ENCODE results near the gene RABEPK. TPM values are rescaled to one million over a fixed set of nuclear protein-coding genes. Genes with fewer than 3 reads are reported as not detected.
"Not testable (repeated sequence)": the region's sequence is repeated elsewhere in the genome, so short reads cannot be mapped to it uniquely, and the experiment has no call there.

The RABEPK gene
- polyA plus RNA-seq, 5 donors, result 22.3 to 27.9 (median 24.5) TPM

DNA sequence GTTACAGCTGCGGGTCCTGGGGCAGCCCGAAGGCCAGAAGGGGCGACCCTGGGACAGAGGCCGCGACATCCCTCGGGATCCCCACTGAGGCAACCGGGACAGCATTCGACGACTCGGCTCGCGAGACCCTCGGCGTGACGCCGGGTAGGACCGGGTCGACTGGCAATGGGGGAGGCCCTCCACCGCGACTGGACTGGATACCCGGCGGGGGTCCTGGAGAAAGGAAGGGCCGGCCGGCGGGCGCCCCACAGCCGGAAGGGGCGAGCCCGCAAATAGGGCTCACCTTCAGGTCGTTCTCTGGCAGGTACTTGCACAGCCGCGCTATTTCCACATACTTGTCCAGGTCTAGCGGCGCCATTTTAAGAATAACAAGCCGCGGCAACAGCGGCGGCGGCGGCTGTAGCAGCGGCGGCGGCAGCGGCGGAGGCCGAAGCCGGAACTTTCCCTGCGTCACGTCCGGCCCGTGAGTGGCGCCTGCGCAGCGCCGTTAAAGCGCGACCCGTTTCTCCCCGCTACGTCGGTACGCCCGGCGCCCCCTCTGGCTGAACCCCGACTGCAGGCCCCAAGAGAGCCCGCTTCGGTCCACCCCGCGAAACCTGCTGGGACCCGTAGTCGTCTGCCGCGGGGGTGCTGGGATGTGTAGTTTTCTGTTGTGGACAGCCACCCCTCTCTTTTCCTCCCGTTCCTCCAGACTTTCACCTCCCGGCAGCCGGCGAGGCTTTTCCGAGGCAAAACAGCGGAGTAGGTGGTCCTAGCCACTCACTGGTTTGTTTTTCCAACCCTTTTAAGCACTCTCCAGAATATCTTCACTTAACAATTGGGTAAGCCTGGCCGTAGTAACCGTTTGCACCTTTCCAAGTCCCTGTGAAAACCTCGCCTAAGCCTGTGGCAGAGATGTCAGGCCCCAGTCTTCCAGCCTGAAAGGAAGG is 10.7 kb upstream of the RABEPK start, which contains the start of gene PPP6C:
TSS of gene PPP6C (minus strand) at position 443 of the 929 bp plus-strand sequence. CDS start at position 358, 85 bp downstream.
- DNase-seq, result peak; percentile 95 to 96

DNA sequence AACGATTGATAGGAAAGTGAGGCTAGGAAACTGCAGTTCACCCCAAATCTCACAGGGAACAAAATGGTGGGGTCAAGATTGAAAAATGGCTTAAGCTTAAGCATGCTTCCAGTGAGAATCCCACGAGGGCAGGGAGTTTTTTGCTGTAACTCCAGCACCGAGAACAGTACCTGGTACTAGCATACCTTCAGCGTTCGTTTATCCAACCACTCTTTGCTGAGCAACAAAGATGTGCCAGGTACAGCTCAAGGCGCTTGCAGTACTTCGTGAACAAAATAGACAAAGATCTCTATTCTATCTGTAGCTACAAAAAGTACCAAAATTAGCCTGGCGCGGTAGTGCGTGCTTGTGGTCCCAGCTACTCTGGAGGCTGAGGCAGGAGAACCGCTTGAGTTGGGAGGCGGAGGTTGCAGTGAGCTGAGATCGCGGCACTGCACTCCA is 10.0 kb upstream of the RABEPK start:
- DNase-seq, result no peak

DNA sequence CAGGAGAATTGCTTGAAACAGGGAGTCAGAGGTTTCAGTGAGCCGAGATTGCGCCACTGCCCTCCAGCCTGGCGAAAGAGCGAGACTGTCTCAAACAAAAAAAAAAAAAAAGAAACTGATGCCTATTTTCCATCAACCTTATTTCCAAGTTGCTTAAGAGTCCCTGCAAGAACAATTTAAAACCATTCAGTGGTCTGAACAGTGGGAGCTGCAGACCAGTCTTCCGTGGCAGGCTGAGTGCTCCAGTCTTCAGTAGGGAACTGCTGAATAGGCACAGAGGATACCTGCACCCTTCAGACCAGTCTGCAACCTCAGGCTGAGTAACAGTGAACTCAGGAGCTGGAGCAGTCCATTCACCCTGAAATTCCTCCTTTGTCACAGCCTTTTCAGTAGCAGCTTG is 5.9 kb upstream of the RABEPK start:
- DNase-seq, result not testable (repeated sequence)

DNA sequence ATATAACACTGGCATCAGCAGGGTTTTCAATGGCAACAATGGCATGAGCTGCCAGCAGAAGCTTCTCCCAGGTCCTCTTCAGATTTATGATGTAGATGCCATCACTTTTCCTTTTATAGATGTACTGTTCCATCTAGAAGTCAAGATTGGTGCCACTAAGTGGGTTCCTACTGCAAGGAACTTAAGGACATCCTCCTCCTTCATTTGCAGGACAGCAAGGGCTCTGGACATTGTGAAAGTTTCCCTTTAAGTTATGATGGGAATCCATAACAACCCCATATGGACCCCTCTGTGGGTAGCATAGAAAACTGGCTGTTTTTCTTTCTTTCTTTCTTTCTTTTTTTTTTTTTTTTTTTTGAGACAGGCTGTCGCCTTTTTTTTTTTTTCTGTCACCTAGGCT is 4.8 kb upstream of the RABEPK start:
- DNase-seq, result not testable (repeated sequence)

DNA sequence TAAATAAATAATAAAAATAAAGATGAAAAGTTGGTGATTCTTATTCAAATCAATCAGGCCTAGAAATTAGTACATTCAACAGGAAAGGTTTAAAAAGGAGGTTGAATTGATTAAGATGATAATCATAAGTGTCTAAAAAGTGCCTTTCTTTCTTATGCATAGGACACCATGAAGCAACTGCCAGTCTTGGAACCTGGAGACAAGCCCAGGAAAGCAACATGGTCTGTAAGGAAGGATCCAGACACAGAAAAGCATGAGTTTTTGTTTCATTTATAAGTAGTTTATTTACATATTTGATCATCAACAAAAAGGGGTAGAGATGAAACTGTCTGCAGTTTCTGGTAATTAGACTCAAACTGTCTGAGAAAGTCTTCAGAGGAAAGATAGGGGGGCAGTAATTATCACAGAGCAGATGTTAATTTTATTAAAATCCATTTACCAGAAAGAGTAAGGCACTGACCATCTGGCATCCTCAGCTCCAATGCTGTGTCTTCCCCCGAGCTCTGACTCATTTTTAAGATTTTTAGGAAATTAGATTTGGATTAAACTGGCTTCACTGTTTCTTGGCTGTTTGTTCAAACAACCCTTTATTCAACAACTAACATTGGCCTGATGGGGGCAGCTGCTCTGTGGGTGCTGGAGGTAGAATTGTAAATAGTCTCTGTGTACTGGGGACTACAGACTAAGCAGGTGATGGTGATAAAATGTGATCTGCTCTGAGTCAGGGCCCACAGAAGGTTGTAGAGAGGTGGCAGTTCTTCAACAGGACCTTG is 2.7 kb downstream of the RABEPK start:
- no peak for DNase-seq

DNA sequence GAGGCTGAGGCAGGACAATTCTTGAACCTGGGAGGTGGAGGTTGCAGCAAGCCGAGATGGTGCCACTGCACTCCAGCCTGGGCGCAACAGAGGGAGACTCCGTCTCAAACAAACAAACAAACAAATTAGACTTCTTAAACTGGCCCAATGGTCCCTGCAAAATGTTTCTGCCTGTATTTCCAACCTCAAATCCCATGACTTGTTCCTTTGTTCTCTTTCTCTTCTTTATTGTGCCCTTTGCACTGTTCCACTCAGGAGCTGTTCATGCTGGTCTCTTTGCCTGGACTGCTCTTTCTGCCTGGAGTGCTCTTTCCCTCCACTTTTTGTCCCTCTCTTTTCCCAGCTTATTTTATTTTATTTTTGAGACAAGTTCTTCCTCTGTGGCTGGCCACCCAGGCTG is 4.1 kb downstream of the RABEPK start:
- no peak for DNase-seq

DNA sequence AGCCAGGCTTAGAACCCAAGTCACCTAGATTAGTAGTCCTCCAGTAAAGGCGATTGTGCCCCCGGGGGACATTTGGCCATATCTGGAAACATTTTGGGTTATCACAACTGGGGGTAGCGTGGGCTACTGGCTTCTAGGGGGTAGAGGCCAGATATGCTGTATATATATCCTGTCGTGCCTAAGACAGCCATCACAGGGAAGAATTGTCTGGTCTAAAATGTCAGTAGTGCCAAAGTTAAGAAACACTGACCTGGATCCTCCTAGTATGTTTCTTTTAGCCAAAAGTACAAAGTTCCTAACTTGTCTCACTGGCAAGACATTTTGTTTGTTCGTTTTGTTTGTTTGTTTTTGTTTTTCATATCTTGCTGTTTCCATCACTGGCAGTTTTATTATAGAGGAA is 13.8 kb downstream of the RABEPK start:
- no peak for DNase-seq

DNA sequence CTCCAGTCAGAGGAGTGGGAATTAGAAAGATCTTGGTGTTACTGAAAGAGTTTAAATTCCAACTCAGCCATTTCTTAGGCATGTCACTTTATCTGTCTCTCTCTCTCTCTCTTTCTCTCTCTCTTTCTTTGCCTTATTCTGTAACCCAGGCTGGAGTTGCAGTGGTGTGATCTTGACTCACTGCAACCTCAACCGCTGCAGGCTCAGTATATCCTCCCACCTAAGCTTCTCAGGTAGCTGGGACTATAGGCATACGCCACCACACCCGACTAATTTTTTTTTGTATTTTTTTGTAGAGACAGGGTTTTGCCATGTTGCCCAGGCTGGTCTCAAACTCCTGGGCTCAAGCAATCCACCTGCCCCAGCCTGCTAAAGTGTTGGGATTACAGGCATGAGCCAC is 18.3 kb downstream of the RABEPK start:
- no peak for DNase-seq

DNA sequence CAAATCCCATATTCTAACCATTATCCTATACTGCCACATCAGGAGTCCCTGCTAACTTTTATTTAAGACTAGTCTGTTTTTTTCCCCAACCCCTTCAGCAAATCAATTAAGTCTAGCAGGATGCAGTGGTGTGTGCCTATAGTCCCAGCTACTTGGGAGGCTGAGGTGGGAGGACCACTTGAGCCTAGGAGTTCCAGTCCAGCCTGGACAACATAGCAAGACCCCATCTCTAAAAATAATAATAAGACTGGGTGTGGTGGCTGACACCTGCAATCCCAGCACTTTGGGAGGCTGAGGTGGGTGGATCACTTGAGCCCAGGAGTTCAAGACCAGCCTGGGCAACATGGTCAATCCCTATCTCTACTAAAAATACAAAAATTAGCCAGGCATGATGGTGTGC is 24.5 kb downstream of the RABEPK start:
- not testable (repeated sequence) for DNase-seq

DNA sequence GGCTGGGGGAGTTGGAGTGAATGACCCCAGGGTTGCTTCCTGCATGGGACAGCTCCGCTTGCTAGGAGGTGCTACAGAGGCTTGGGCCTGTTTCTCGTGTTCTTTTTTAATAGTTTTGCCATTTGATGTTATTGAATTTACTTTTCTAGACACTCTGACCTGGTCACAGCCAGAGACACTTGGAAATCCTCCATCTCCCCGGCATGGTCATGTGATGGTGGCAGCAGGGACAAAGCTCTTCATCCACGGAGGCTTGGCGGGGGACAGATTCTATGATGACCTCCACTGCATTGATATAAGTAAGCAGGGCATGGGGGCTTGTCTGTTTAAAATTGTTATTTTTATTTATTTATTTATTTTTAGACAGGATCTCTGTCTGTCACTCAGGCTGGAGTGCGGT is 27.4 kb downstream of the RABEPK start:
- no peak for DNase-seq

DNA sequence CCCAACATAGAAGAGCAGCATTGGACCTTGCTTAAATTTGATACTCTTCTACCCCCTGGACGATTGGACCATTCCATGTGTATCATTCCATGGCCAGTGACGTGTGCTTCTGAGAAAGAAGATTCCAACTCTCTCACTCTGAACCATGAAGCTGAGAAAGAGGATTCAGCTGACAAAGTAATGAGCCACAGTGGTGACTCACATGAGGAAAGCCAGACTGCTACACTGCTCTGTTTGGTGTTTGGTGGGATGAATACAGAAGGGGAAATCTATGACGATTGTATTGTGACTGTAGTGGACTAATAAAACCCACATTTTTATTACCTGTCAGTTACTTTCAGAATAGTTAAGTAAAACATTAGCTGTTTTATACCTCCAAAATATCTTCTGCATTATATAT is 33.3 kb downstream of the RABEPK start:
- DNase-seq, result no peak

DNA sequence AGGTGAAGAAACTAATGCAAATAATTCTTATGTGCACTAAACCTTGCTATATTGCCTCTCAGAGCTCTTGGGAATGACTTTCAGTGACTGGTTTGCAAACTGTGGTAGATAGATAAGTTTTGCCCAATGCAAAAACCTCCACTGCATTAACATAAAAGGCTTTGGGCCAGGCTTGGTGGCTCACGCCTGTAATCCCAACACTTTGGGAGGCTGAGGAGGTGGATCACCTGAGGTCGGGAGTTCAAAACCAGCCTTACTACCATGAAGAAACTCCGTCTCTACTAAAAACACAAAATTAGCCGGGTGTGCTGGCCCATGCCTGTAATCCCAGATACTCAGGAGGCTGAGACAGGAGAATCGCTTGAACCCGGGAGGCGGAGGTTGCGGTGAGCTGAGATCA is 33.8 kb downstream of the RABEPK start:
- DNase-seq, result not testable (repeated sequence)

DNA sequence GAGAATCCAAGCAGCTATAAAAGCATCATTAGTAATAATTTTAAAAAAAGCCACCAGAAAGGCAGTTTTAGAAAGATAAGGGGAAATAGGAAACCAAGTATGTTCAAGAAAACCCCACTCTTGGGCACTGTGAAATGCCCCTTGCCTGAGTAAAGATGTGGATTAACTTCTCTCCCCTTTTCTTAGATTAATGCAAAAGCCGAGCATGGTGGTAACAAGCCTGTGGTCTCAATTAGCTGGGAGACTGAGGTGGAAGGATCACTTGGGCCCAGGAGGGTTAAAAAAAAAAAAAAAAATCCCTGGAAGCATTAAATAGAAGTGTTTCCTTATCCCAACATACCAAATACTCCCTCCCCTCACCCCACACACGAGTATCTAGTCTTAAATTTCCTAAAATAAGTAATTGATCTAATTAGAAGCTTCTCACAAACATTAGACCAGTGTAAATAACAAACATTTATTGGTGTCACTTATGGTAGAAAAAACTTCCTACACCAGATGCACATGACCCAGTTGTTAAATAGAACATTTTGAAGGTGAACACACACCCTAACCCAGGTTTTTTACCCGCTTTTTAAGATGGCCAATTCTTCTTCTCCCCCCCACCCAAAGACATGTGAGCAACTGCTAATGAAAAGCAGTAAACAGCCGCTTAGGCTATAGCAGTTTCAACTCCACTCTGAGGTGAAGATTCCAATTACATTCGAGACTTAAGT is 35.6 kb downstream of the RABEPK start:
- no peak for DNase-seq

DNA sequence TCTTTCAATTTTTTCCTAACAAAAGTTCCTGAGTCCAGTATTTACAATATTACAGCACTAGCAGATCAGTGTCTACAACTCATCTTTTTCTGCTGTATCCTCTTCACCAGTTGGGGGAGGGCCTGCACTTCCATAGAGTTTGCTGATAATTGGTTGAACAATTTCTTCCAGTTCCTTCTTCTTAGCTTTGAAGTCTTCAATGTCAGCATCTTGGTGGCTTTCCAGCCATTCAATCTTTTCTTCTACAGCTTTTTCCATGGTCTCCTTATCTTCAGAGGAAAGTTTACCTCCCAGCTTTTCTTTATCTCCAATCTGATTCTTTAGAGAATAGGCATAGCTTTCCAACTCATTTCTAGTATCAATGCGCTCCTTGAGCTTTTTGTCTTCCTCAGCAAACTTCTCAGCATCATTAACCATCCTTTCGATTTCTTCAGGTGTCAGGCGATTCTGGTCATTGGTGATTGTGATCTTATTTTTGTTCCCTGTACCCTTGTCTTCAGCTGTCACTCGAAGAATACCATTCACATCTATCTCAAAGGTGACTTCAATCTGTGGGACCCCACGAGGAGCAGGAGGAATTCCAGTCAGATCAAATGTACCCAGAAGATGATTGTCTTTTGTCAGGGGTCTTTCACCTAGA is 36.3 kb downstream of the RABEPK start:
- DNase-seq, result not testable (repeated sequence)

DNA sequence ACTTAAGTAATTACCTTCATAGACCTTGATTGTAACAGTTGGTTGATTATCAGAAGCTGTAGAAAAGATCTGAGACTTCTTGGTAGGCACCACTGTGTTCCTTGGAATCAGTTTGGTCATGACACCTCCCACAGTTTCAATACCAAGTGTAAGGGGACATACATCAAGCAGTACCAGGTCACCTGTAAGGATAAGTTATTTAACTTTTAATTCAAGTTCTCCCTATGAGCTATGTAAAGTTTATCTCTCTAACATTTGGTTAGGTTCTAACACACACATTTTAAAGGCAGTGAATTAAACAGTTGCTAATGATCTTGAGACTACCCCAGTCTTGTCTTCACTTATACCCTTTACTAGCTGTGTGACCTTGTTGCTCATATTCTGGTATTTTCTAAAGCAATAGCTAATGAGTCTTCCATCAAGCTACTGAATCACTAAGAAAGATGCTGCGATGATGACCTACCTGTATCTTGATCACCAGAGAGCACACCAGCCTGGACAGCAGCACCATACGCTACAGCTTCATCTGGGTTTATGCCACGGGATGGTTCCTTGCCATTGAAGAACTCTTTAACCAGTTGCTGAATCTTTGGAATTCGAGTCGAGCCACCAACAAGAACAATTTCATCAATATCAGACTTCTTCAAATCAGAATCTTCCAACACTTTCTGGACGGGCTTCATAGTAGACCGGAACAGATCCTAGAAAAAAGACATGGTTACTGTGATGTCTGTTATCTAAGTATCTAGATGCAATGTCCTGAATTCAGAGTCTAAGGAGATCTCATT is 38.0 kb downstream of the RABEPK start:
- no peak for DNase-seq

DNA sequence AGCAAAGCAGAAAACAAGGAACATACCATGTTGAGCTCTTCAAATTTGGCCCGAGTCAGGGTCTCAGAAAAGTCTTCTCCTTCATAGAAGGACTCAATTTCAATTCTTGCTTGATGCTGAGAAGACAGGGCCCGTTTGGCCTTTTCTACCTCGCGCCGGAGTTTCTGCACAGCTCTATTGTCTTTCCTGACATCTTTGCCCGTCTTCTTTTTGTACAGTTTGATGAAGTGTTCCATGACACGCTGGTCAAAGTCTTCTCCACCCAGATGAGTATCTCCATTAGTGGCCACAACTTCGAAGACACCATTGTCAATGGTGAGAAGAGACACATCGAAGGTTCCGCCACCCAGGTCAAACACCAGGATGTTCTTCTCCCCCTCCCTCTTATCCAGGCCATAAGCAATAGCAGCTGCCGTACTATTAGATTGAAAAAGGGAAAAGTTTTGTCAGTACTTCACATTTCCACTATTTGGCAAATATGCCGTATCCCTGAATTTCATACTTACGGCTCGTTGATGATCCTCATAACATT is 38.6 kb downstream of the RABEPK start:
- DNase-seq, result no peak

DNA sequence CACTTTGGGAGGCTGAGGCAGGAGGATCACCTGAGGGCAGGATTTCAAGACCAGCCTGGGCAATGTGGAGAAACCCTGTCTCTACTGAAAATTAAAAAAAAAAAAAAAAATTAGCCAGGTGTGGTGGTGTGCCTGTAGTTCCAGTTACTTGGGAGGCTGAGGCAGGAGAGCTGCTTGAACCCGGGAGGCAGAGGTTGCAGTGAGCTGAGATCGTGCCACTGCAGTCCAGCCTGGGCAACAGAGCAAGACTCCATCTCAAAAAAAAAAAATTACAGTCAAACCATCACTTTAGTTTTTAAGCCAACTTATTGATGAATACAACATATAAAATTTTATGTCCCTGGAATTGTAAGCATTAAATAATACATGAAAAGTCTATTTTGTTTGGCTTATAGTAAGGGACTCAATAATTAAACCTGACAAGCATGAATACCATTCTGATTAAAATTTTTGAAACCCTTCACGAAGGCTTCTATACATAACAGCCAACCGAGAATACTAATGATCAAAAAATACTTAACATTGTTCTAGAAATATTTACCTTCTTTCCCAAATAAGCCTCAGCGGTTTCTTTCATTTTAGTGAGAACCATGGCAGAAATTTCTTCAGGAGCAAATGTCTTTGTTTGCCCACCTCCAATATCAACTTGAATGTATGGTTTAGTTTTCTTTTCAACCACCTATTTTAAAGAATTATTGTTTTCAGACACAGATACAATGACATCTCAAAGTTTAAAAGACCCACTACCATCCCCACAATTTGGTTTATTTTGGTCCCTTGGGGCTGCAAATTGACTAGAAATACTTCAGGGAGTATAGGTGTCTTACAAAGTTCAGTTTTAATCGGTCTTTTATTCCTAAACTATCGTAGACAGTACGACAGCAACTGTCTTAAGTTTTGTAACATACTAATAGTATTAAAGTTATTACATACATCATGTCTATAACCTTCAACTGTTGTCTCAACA is 39.6 kb downstream of the RABEPK start:
- DNase-seq, result no peak

DNA sequence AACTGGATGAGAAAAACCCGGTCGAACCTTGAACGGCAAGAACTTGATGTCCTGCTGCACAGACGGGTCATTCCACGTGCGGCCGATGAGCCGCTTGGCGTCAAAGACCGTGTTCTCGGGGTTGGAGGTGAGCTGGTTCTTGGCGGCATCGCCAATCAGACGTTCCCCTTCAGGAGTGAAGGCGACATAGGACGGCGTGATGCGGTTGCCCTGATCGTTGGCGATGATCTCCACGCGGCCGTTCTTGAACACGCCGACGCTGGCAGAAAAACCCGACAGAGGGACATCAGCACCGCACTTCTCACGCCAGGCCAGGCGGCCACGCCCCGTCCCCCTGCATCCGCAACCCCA is 40.3 kb downstream of the RABEPK start:
- no peak for DNase-seq

All from right lung (tissue), 5 donors.